Activated CD4-positive, alpha-beta T cell treated with anti-CD3 and anti-CD28 coated beads for 36 hours (primary cell): Measurements from ENCODE around the gene MYH11. TPM values are rescaled to one million over a fixed set of nuclear protein-coding genes. Genes with fewer than 3 reads are reported as not detected.
"Not testable (repeated sequence)": the region's sequence is repeated elsewhere in the genome, so short reads cannot be mapped to it uniquely, and the experiment has no call there.

ENCODE experiments used
- ATAC-seq: fragments of 200-7000 bp; cut with Tn5 transposase; one replicate; pipeline ENCODE4 v1.10.0; 2021; ENCODE audit warnings: mild to moderate bottlenecking, moderate library complexity
- CTCF ChIA-PET: fragments of 350-600 bp; sonication (Branson Sonifier 250); formaldehyde crosslinking; loops from one replicate; lab custom pipeline; 2021; ENCODE audit warnings: antibody characterized with exemption; lab: Charles Lee
- POLR2A ChIA-PET: fragments of 350-600 bp; sonication (Branson Sonifier 250); formaldehyde crosslinking; loops from one replicate; lab custom pipeline; 2021; ENCODE audit warnings: antibody characterized with exemption, inconsistent platforms; lab: Charles Lee
- DNase-seq: peaks from one replicate; pipeline ENCODE4 v3.0.0-alpha.2; 2020
- H3K27ac Mint-ChIP-seq: one replicate; pipeline ENCODE4 v1.8.0; 2021; ENCODE audit warnings: mixed read lengths
- H3K27me3 Mint-ChIP-seq: one replicate; pipeline ENCODE4 v1.8.0; 2021; ENCODE audit warnings: mixed read lengths
- H3K36me3 Mint-ChIP-seq: one replicate; pipeline ENCODE4 v1.8.0; 2021; ENCODE audit warnings: low read depth, mixed read lengths
- H3K4me1 Mint-ChIP-seq: one replicate; pipeline ENCODE4 v1.8.0; 2021; ENCODE audit warnings: mixed read lengths
- H3K4me3 Mint-ChIP-seq: one replicate; pipeline ENCODE4 v1.8.0; 2021; ENCODE audit warnings: mild to moderate bottlenecking, moderate library complexity, mixed read lengths
- H3K9me3 Mint-ChIP-seq: one replicate; pipeline ENCODE4 v1.8.0; 2021; ENCODE audit warnings: low read depth, mixed read lengths
- intact Hi-C, 2 experiments: fragments of 100-400 bp; cut with DNase I in 1 of 2; cut with micrococcal nuclease in 1 of 2; formaldehyde crosslinking; loops; one replicate each; pipeline versions ENCODE4 v1.14.2 to v1.15.1; 2022 to 2024; cut with DNase I, micrococcal nuclease
- total RNA-seq, 2 experiments: library from RNA; stranded (reverse); gene quantifications; one replicate each; pipeline ENCODE4 v1.2.3, GENCODE V29; 2021

The MYH11 gene
- total RNA-seq, 2 experiments from 2014 or later = not detected

- peaks cover 4% of the 10 kb centered on the region for H3K27me3 Mint-ChIP-seq
- ChIA-PET CTCF (interaction anchor here (1.0 to 1.6 kb wide), 2 partner anchors 15 to 319 kb away, joined by 5 to 13 read pairs; no protein-coding TSS in a partner anchor), POLR2A (no interaction called here)
- intact Hi-C loops = no loop called here
- no peak overlapping the region for H3K4me3 Mint-ChIP-seq
- H3K4me1 Mint-ChIP-seq = no peaks in the 10 kb centered on the region
- H3K27ac Mint-ChIP-seq = no peak overlapping the region
- no peaks in the 10 kb centered on the region for H3K36me3 Mint-ChIP-seq
- ATAC-seq (no peak), DNase-seq (no peak)
- no peaks in the 10 kb centered on the region for H3K9me3 Mint-ChIP-seq
Observed at GRCh38 chr16:15807603-15808009, 49.2 kb downstream of the MYH11 start.

- CTCF ChIA-PET = no interaction called here
Observed at GRCh38 chr16:15803618-15804017, 53.2 kb downstream of the MYH11 start.

GRCh38 chr16:15799851-15800495, 56.9 kb downstream of the MYH11 start:
- peaks cover 9% of the 10 kb centered on the region for H3K9me3 Mint-ChIP-seq
- peak overlapping the region; percentile 1 for H3K27ac Mint-ChIP-seq
- no peaks in the 10 kb centered on the region for H3K4me1 Mint-ChIP-seq
- H3K36me3 Mint-ChIP-seq = no peaks in the 10 kb centered on the region
- ChIA-PET POLR2A (no interaction called here), CTCF (interaction anchor here (1.0 kb wide), 1 partner anchor 24 kb away, joined by 3 read pairs; no protein-coding TSS in a partner anchor)
- H3K4me3 Mint-ChIP-seq = no peak overlapping the region
- ATAC-seq (no peak), DNase-seq (no peak)
- no peaks in the 10 kb centered on the region for H3K27me3 Mint-ChIP-seq
- intact Hi-C loops = no loop called here

More at GRCh38 chr16:15803618-15804017, 53.2 kb downstream of the MYH11 start:
- DNase-seq (no peak), ATAC-seq (no peak)
- Mint-ChIP-seq H3K27ac (no peak overlapping the region), H3K36me3 (no peaks in the 10 kb centered on the region), H3K4me3 (no peak overlapping the region), H3K27me3 (no peaks in the 10 kb centered on the region), H3K4me1 (no peaks in the 10 kb centered on the region), H3K9me3 (no peaks in the 10 kb centered on the region)
- intact Hi-C loops = no loop called here
- POLR2A ChIA-PET = no interaction called here

GRCh38 chr16:15798671-15799070, 58.2 kb downstream of the MYH11 start:
- H3K27me3 Mint-ChIP-seq = no peaks in the 10 kb centered on the region
- no peak overlapping the region for H3K4me3 Mint-ChIP-seq
- ChIA-PET POLR2A (no interaction called here), CTCF (no interaction called here)
- H3K27ac Mint-ChIP-seq = no peak overlapping the region
- no peaks in the 10 kb centered on the region for H3K4me1 Mint-ChIP-seq
- H3K36me3 Mint-ChIP-seq = no peaks in the 10 kb centered on the region
- H3K9me3 Mint-ChIP-seq = peaks cover 9% of the 10 kb centered on the region
- intact Hi-C loops = no loop called here
- ATAC-seq = no peak
- no peak for DNase-seq

GRCh38 chr16:15796885-15797284, 59.9 kb downstream of the MYH11 start:
- DNase-seq (no peak), ATAC-seq (no peak)
- Mint-ChIP-seq H3K27ac (no peak overlapping the region), H3K4me3 (no peak overlapping the region), H3K36me3 (no peaks in the 10 kb centered on the region), H3K9me3 (peaks cover 9% of the 10 kb centered on the region), H3K27me3 (no peaks in the 10 kb centered on the region), H3K4me1 (no peaks in the 10 kb centered on the region)
- intact Hi-C loops = no loop called here
- POLR2A ChIA-PET = interaction anchor here (0.7 kb wide), 1 partner anchor 315 kb away, joined by 4 read pairs; no protein-coding TSS in a partner anchor
- CTCF ChIA-PET = interaction anchor here (0.8 to 1.8 kb wide), 2 partner anchors 25 to 386 kb away, joined by 3 read pairs; no protein-coding TSS in a partner anchor

GRCh38 chr16:15795615-15796014, 61.2 kb downstream of the MYH11 start:
- peaks cover 9% of the 10 kb centered on the region for H3K9me3 Mint-ChIP-seq
- no peak for ATAC-seq

GRCh38 chr16:15792563-15792971, 64.3 kb downstream of the MYH11 start:
- ATAC-seq = no peak
- Mint-ChIP-seq H3K27me3 (no peaks in the 10 kb centered on the region), H3K36me3 (no peaks in the 10 kb centered on the region)

More at GRCh38 chr16:15795615-15796014, 61.2 kb downstream of the MYH11 start:
- ChIA-PET CTCF (no interaction called here), POLR2A (no interaction called here)
- H3K4me3 Mint-ChIP-seq = no peak overlapping the region
- no peaks in the 10 kb centered on the region for H3K27me3 Mint-ChIP-seq
- H3K36me3 Mint-ChIP-seq = no peaks in the 10 kb centered on the region
- H3K4me1 Mint-ChIP-seq = no peaks in the 10 kb centered on the region
- no peak for DNase-seq
- intact Hi-C loops = no loop called here
- H3K27ac Mint-ChIP-seq = no peak overlapping the region

GRCh38 chr16:15790458-15790857, 66.4 kb downstream of the MYH11 start:
- CTCF ChIA-PET = interaction anchor here (0.8 kb wide), 1 partner anchor 53 kb away, joined by 3 read pairs; no protein-coding TSS in a partner anchor
- intact Hi-C loops = no loop called here
- H3K27ac Mint-ChIP-seq = no peak overlapping the region
- H3K9me3 Mint-ChIP-seq = no peaks in the 10 kb centered on the region
- POLR2A ChIA-PET = no interaction called here
- no peaks in the 10 kb centered on the region for H3K27me3 Mint-ChIP-seq
- DNase-seq = no peak
- H3K4me3 Mint-ChIP-seq = no peak overlapping the region
- H3K36me3 Mint-ChIP-seq = no peaks in the 10 kb centered on the region
- H3K4me1 Mint-ChIP-seq = no peaks in the 10 kb centered on the region
- ATAC-seq = no peak

More at GRCh38 chr16:15792563-15792971, 64.3 kb downstream of the MYH11 start:
- Mint-ChIP-seq H3K27ac (no peak overlapping the region), H3K9me3 (peaks cover 8% of the 10 kb centered on the region), H3K4me3 (no peak overlapping the region), H3K4me1 (no peaks in the 10 kb centered on the region)
- no peak for DNase-seq
- ChIA-PET POLR2A (no interaction called here), CTCF (interaction anchor here (0.8 to 1.5 kb wide), 3 partner anchors 15 to 335 kb away, joined by 3 to 4 read pairs (median 3); no protein-coding TSS in a partner anchor)
- intact Hi-C loops = no loop called here

GRCh38 chr16:15789816-15790215, 67.0 kb downstream of the MYH11 start:
- H3K36me3 Mint-ChIP-seq, H3K27ac Mint-ChIP-seq, POLR2A ChIA-PET, ATAC-seq, H3K4me1 Mint-ChIP-seq, DNase-seq, H3K27me3 Mint-ChIP-seq, H3K4me3 Mint-ChIP-seq, H3K9me3 Mint-ChIP-seq, intact Hi-C loops: not testable (repeated sequence)
- CTCF ChIA-PET = interaction anchor here (0.8 kb wide), 1 partner anchor 53 kb away, joined by 3 read pairs; no protein-coding TSS in a partner anchor

- DNase-seq = no peak
- H3K27me3 Mint-ChIP-seq = no peaks in the 10 kb centered on the region
- H3K27ac Mint-ChIP-seq = no peak overlapping the region
- ATAC-seq = no peak
- POLR2A ChIA-PET = no interaction called here
- H3K4me1 Mint-ChIP-seq = no peaks in the 10 kb centered on the region
- no peak overlapping the region for H3K4me3 Mint-ChIP-seq
- no peaks in the 10 kb centered on the region for H3K9me3 Mint-ChIP-seq
- CTCF ChIA-PET = no interaction called here
- no peaks in the 10 kb centered on the region for H3K36me3 Mint-ChIP-seq
- intact Hi-C loops = no loop called here
Observed at GRCh38 chr16:15788846-15789239, 68.0 kb downstream of the MYH11 start.

- DNase-seq (no peak), ATAC-seq (no peak)
- CTCF ChIA-PET = no interaction called here
- no peaks in the 10 kb centered on the region for H3K27me3 Mint-ChIP-seq
- no peaks in the 10 kb centered on the region for H3K36me3 Mint-ChIP-seq
- no peaks in the 10 kb centered on the region for H3K4me1 Mint-ChIP-seq
- intact Hi-C loops = no loop called here
- no peak overlapping the region for H3K27ac Mint-ChIP-seq
- POLR2A ChIA-PET = no interaction called here
- no peaks in the 10 kb centered on the region for H3K9me3 Mint-ChIP-seq
- H3K4me3 Mint-ChIP-seq = no peak overlapping the region
Observed at GRCh38 chr16:15786501-15786900, 70.3 kb downstream of the MYH11 start.

- Mint-ChIP-seq H3K27ac (no peak overlapping the region), H3K4me3 (no peak overlapping the region), H3K9me3 (no peaks in the 10 kb centered on the region), H3K4me1 (no peaks in the 10 kb centered on the region), H3K27me3 (no peaks in the 10 kb centered on the region), H3K36me3 (no peaks in the 10 kb centered on the region)
- ATAC-seq (no peak), DNase-seq (no peak)
- intact Hi-C loops = no loop called here
- ChIA-PET POLR2A (no interaction called here), CTCF (no interaction called here)
Observed at GRCh38 chr16:15785386-15786059, 71.3 kb downstream of the MYH11 start.
